ENCODE measurements around the gene DCDC2B. TPM values are rescaled to one million over a fixed set of nuclear protein-coding genes. Genes with fewer than 3 reads are reported as not detected.
A peak's percentile ranks its signal among the peaks of the same experiment; 100 is the strongest.

DCDC2B gene
- total and polyA plus RNA-seq, 2 of the 13 experiments (the other 11 are each of a cell fraction or from before 2014, with no cell fraction given), result not detected

DNA sequence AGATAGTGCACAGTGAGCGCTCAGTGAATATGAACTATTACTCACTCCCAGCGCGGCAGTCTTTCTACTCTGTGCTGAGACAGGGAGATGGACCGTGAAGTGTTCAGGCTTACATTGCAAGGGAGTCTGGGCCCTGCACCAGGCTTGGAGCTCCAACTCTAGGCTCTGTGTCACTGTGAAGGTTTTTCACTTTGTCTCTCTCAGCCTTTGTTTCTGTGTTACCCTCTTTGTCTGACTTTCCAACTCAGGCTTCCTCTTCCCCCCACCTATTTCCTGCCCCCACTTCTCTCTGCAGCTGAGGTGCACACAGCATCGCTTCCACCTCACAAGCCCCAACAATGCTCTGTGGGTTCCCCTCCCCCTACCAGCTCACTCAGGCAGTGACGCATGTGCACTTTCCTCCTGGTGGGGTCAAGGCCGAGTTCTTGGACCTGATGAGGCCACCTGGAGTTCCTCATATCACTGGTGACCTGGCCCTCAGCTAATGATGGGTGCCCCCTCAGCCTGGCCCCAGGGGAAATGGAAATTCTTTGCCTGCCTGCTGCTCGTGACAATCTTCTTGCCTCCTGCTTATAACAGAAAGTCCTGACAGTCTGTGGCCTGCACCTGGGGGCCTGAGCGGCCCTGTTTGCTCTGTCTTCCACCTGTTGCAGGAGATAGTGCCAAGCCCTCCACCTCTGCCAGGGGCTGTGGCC, 41.1 kb downstream of the DCDC2B start (continued):
- peak; percentile 77 for TF ChIP-seq ATF1 (CRISPR knock-in tag; IDR thresholded peaks at IDR 0.05)
- peak; percentile 77; the same call in 1 of the 2 replicates for TF ChIP-seq SNAPC5 (CRISPR knock-in tag; IDR thresholded peaks at IDR 0.05; ENCODE audit: borderline replicate concordance)
- 0 out of 2 replicates have a peak, but pooled peaks have one; percentile 54 for TF ChIP-seq ZNF83 (CRISPR knock-in tag; IDR thresholded peaks at IDR 0.05; ENCODE audit: borderline replicate concordance)
- TF ChIP-seq MAFK (conservative IDR thresholded peaks at IDR 0.05 in 1 of 2, IDR thresholded peaks at IDR 0.05 in 1 of 2; ENCODE audit: low read length in 2 of 2), result no peak
- TF ChIP-seq CEBPB (IDR thresholded peaks at IDR 0.05; ENCODE audit: borderline replicate concordance, low read depth, low read length), result no peak
- TF ChIP-seq, protein P1, sequence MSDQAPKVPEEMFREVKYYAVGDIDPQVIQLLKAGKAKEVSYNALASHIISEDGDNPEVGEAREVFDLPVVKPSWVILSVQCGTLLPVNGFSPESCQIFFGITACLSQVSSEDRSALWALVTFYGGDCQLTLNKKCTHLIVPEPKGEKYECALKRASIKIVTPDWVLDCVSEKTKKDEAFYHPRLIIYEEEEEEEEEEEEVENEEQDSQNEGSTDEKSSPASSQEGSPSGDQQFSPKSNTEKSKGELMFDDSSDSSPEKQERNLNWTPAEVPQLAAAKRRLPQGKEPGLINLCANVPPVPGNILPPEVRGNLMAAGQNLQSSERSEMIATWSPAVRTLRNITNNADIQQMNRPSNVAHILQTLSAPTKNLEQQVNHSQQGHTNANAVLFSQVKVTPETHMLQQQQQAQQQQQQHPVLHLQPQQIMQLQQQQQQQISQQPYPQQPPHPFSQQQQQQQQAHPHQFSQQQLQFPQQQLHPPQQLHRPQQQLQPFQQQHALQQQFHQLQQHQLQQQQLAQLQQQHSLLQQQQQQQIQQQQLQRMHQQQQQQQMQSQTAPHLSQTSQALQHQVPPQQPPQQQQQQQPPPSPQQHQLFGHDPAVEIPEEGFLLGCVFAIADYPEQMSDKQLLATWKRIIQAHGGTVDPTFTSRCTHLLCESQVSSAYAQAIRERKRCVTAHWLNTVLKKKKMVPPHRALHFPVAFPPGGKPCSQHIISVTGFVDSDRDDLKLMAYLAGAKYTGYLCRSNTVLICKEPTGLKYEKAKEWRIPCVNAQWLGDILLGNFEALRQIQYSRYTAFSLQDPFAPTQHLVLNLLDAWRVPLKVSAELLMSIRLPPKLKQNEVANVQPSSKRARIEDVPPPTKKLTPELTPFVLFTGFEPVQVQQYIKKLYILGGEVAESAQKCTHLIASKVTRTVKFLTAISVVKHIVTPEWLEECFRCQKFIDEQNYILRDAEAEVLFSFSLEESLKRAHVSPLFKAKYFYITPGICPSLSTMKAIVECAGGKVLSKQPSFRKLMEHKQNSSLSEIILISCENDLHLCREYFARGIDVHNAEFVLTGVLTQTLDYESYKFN (CRISPR knock-in tag; conservative IDR thresholded peaks at IDR 0.05), result peak; percentile 99
- TF ChIP-seq ZNF660 (CRISPR knock-in tag; IDR thresholded peaks at IDR 0.05; ENCODE audit: borderline replicate concordance, low read depth), result no peak
- TF ChIP-seq PPARG (CRISPR knock-in tag; conservative IDR thresholded peaks at IDR 0.05), result peak; percentile 7; the same call in 1 of the 2 replicates
- TF ChIP-seq, protein P2, sequence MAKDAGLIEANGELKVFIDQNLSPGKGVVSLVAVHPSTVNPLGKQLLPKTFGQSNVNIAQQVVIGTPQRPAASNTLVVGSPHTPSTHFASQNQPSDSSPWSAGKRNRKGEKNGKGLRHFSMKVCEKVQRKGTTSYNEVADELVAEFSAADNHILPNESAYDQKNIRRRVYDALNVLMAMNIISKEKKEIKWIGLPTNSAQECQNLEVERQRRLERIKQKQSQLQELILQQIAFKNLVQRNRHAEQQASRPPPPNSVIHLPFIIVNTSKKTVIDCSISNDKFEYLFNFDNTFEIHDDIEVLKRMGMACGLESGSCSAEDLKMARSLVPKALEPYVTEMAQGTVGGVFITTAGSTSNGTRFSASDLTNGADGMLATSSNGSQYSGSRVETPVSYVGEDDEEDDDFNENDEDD (CRISPR knock-in tag; IDR thresholded peaks at IDR 0.05; ENCODE audit: borderline replicate concordance), result peak; percentile 36; the same call in 1 of the 2 replicates
- TF ChIP-seq POGZ (CRISPR knock-in tag; IDR thresholded peaks at IDR 0.05), result peak; percentile 73
- TF ChIP-seq ZMYM3 (CRISPR knock-in tag; IDR thresholded peaks at IDR 0.05), result peak; percentile 89
- TF ChIP-seq ZFP1 (CRISPR knock-in tag; IDR thresholded peaks at IDR 0.05), result no peak
- TF ChIP-seq RXRB (CRISPR knock-in tag; IDR thresholded peaks at IDR 0.05; ENCODE audit: borderline replicate concordance), result peak; percentile 97
- TF ChIP-seq HDAC2 (CRISPR knock-in tag; IDR thresholded peaks at IDR 0.05), result peak; percentile 93
- no peak; the same call in 1 of the 2 replicates for TF ChIP-seq ZNF362 (CRISPR knock-in tag; IDR thresholded peaks at IDR 0.05; ENCODE audit: borderline replicate concordance)
- TF ChIP-seq ZNF883 (CRISPR knock-in tag; IDR thresholded peaks at IDR 0.05; ENCODE audit: not compliant biosample characterization), result no peak
- TF ChIP-seq ZKSCAN1 (IDR thresholded peaks at IDR 0.05; ENCODE audit: low read length), result 0 out of 2 replicates have a peak, but pooled peaks have one; percentile 9
- no peak for TF ChIP-seq ZNF841 (CRISPR knock-in tag; IDR thresholded peaks at IDR 0.05; ENCODE audit: borderline replicate concordance)
- TF ChIP-seq RCOR2 (CRISPR knock-in tag; IDR thresholded peaks at IDR 0.05), result peak; percentile 79; the same call in 1 of the 2 replicates
- TF ChIP-seq NCOR1 (IDR thresholded peaks at IDR 0.05; ENCODE audit: borderline replicate concordance, low read length), result no peak; the same call in 1 of the 2 replicates
- TF ChIP-seq JUN (CRISPR knock-in tag; IDR thresholded peaks at IDR 0.05), result peak; percentile 90
- no peak for TF ChIP-seq IKZF1 (IDR thresholded peaks at IDR 0.05)
- no peak for TF ChIP-seq ZNF720 (CRISPR knock-in tag; IDR thresholded peaks at IDR 0.05)
- TF ChIP-seq MED1 (CRISPR knock-in tag; IDR thresholded peaks at IDR 0.05), result peak; percentile 84
